Measurements from ENCODE around the gene RPL41. TPM values are rescaled to one million over a fixed set of nuclear protein-coding genes. Genes with fewer than 3 reads are reported as not detected.

Gene RPL41
- total and polyA plus RNA-seq, 9 of the 15 experiments (the other 6 are each of a cell fraction or from before 2014, with no cell fraction given) = 3,403 to 11,276 (median 5,604) TPM

DNA sequence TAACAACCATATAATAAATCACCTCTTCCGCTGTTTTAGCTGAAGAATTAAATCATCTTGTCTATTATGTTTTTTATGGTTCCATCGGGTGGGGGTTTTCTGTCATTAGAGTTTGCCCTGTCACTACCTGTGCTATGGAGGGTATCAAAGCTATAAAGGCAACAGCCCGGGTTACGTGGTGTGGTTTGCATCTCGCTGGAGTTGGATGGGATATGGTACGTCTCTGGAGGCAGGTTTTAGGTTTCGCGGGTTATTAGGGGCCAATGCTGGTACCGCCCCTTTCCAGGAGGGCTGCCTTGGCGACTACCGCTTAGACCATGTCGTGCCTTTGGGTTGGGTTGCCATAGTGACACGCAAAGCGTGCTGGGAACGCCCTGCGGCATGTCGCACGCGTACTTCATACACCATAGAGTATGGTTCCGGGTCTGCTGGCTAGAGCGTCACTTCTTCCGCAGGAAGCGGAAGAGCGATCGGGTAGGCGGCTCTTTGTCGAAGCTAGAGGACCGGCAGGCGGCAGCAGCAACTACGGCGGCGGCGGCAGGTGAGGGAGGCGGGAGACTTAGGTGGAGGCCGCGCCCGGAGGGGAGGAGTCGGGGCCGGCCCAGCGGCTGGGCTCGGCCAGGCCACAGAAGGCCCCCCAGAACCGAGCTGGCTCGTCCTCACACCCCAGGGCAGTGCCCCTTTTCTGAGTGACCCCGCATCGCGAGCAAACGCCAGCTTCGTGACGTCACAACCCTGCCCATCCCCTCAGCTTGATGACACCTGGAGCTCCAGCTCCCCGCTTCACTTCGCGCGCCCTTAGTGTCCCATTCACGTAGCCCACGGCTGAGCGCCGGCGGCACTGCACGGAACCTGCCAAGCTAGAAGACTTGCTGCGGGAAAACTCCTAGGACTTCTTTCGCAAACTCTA lies 1.6 kb downstream of the RPL41 start, which contains the start of gene ZC3H10 (continued):
- TF ChIP-seq, protein P1, sequence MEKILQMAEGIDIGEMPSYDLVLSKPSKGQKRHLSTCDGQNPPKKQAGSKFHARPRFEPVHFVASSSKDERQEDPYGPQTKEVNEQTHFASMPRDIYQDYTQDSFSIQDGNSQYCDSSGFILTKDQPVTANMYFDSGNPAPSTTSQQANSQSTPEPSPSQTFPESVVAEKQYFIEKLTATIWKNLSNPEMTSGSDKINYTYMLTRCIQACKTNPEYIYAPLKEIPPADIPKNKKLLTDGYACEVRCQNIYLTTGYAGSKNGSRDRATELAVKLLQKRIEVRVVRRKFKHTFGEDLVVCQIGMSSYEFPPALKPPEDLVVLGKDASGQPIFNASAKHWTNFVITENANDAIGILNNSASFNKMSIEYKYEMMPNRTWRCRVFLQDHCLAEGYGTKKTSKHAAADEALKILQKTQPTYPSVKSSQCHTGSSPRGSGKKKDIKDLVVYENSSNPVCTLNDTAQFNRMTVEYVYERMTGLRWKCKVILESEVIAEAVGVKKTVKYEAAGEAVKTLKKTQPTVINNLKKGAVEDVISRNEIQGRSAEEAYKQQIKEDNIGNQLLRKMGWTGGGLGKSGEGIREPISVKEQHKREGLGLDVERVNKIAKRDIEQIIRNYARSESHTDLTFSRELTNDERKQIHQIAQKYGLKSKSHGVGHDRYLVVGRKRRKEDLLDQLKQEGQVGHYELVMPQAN (IDR thresholded peaks at IDR 0.05; ENCODE audit: borderline replicate concordance) = peak; percentile 74
- TF ChIP-seq MAFK (IDR thresholded peaks at IDR 0.05; ENCODE audit: low read length) = no peak
- peak; percentile 49; the same call in 1 of the 2 replicates for TF ChIP-seq HDAC8 (tag; IDR thresholded peaks at IDR 0.05)
- TF ChIP-seq ZNF766 (CRISPR knock-in tag; conservative IDR thresholded peaks at IDR 0.05) = 0 out of 2 replicates have a peak, but pooled peaks have one; percentile 58
- TF ChIP-seq SP2 (IDR thresholded peaks at IDR 0.05; ENCODE audit: extremely low read depth, low read depth, low read length, poor library complexity, severe bottlenecking) = peak; percentile 91
- TF ChIP-seq CHD2 (IDR thresholded peaks at IDR 0.05; ENCODE audit: low read depth, low read length) = peak; percentile 82
- no peak for TF ChIP-seq POLR3A (IDR thresholded peaks at IDR 0.05; ENCODE audit: borderline replicate concordance, extremely low read depth, insufficient read depth, insufficient read length)
- TF ChIP-seq, protein P2, sequence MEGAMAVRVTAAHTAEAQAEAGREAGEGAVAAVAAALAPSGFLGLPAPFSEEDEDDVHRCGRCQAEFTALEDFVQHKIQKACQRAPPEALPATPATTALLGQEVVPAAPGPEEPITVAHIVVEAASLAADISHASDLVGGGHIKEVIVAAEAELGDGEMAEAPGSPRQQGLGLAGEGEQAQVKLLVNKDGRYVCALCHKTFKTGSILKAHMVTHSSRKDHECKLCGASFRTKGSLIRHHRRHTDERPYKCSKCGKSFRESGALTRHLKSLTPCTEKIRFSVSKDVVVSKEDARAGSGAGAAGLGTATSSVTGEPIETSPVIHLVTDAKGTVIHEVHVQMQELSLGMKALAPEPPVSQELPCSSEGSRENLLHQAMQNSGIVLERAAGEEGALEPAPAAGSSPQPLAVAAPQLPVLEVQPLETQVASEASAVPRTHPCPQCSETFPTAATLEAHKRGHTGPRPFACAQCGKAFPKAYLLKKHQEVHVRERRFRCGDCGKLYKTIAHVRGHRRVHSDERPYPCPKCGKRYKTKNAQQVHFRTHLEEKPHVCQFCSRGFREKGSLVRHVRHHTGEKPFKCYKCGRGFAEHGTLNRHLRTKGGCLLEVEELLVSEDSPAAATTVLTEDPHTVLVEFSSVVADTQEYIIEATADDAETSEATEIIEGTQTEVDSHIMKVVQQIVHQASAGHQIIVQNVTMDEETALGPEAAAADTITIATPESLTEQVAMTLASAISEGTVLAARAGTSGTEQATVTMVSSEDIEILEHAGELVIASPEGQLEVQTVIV (CRISPR knock-in tag; IDR thresholded peaks at IDR 0.05; ENCODE audit: borderline replicate concordance) = peak; percentile 96
- TF ChIP-seq SMAD1 (IDR thresholded peaks at IDR 0.05; ENCODE audit: low read depth, low read length, partially characterized antibody) = peak; percentile 64
- no peak for TF ChIP-seq ZNF140 (CRISPR knock-in tag; IDR thresholded peaks at IDR 0.05)
- TF ChIP-seq ZC3H8 (IDR thresholded peaks at IDR 0.05) = no peak
- TF ChIP-seq FIP1L1 (IDR thresholded peaks at IDR 0.05; ENCODE audit: low read depth, low read length, poor library complexity, severe bottlenecking) = peak; percentile 99
- no peak for TF ChIP-seq DACH1 (IDR thresholded peaks at IDR 0.05; ENCODE audit: partially characterized antibody)
- TF ChIP-seq, protein P3, sequence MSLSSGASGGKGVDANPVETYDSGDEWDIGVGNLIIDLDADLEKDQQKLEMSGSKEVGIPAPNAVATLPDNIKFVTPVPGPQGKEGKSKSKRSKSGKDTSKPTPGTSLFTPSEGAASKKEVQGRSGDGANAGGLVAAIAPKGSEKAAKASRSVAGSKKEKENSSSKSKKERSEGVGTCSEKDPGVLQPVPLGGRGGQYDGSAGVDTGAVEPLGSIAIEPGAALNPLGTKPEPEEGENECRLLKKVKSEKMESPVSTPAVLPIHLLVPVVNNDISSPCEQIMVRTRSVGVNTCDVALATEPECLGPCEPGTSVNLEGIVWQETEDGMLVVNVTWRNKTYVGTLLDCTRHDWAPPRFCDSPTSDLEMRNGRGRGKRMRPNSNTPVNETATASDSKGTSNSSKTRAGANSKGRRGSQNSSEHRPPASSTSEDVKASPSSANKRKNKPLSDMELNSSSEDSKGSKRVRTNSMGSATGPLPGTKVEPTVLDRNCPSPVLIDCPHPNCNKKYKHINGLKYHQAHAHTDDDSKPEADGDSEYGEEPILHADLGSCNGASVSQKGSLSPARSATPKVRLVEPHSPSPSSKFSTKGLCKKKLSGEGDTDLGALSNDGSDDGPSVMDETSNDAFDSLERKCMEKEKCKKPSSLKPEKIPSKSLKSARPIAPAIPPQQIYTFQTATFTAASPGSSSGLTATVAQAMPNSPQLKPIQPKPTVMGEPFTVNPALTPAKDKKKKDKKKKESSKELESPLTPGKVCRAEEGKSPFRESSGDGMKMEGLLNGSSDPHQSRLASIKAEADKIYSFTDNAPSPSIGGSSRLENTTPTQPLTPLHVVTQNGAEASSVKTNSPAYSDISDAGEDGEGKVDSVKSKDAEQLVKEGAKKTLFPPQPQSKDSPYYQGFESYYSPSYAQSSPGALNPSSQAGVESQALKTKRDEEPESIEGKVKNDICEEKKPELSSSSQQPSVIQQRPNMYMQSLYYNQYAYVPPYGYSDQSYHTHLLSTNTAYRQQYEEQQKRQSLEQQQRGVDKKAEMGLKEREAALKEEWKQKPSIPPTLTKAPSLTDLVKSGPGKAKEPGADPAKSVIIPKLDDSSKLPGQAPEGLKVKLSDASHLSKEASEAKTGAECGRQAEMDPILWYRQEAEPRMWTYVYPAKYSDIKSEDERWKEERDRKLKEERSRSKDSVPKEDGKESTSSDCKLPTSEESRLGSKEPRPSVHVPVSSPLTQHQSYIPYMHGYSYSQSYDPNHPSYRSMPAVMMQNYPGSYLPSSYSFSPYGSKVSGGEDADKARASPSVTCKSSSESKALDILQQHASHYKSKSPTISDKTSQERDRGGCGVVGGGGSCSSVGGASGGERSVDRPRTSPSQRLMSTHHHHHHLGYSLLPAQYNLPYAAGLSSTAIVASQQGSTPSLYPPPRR (CRISPR knock-in tag; IDR thresholded peaks at IDR 0.05; ENCODE audit: borderline replicate concordance) = peak; percentile 96; the same call in 1 of the 2 replicates
- TF ChIP-seq, protein P4, sequence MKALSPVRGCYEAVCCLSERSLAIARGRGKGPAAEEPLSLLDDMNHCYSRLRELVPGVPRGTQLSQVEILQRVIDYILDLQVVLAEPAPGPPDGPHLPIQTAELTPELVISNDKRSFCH (CRISPR knock-in tag; IDR thresholded peaks at IDR 0.05) = no peak
- TF ChIP-seq, protein P4 (tag; IDR thresholded peaks at IDR 0.05) = no peak
- peak; percentile 13; the same call in 1 of the 2 replicates for TF ChIP-seq TRIM28 (IDR thresholded peaks at IDR 0.05)

Data from K562 (cell line).